OCI-LY7 (cell line): ENCODE measurements around the gene CDK12. TPM values are rescaled to one million over a fixed set of nuclear protein-coding genes. Genes with fewer than 3 reads are reported as not detected.
A peak's percentile ranks its signal among the peaks of the same experiment; 100 is the strongest.

ENCODE experiments used
- Bru-seq: library from RNA; stranded (reverse); fragments of 400-500 nt; gene quantifications from one replicate; lab custom pipeline; 2021; lab: Mats Ljungman, UMichigan
- BruChase-seq, 2 experiments: library from RNA; stranded (reverse); fragments of 400-500 nt; gene quantifications; one replicate each; lab custom pipeline; 2021; lab: Mats Ljungman, UMichigan
- BruUV-seq: library from RNA; stranded (reverse); fragments of 400-500 nt; replicated peaks from 2 replicates; lab custom pipeline; 2021; lab: Mats Ljungman, UMichigan
- CTCF ChIA-PET: fragments of 300-600 bp; sonication (Branson Sonifier 250); formaldehyde crosslinking; loops from one replicate; lab custom pipeline; 2022; ENCODE audit warnings: antibody characterized with exemption; ENCODE audit not compliant: unreplicated experiment; lab: Charles Lee
- POLR2A ChIA-PET: fragments of 300-600 bp; sonication (Branson Sonifier 250); formaldehyde crosslinking; loops from one replicate; lab custom pipeline; 2022; ENCODE audit warnings: antibody characterized with exemption; lab: Charles Lee
- DNase-seq: peaks from one replicate; pipeline ENCODE4 v3.0.0-alpha.2; 2015; ENCODE audit warnings: low spot score
- H2AFZ ChIP-seq: fragments of 200-600 bp; sonication (generic), shearing (Covaris generic); 2 replicates; pipeline ENCODE4 v1.6.1; 2014; ENCODE audit warnings: mild to moderate bottlenecking, antibody characterized with exemption, low read length, moderate library complexity
- H3K27ac ChIP-seq: fragments of 200-600 bp; sonication (generic); 2 replicates; pipeline ENCODE4 v1.5.1; 2014; ENCODE audit warnings: mixed run types, low read depth, mild to moderate bottlenecking, moderate library complexity, low read length, inconsistent platforms; ENCODE audit not compliant: poor library complexity, severe bottlenecking
- H3K36me3 ChIP-seq: fragments of 200-600 bp; sonication (generic); 2 replicates; pipeline ENCODE4 v1.6.1; 2014; ENCODE audit warnings: mild to moderate bottlenecking, antibody characterized with exemption, low read length, moderate library complexity, mixed read lengths; ENCODE audit not compliant: insufficient read depth
- H3K4me1 ChIP-seq: fragments of 200-600 bp; sonication (generic); 2 replicates; pipeline ENCODE4 v1.5.1; 2014; ENCODE audit warnings: mild to moderate bottlenecking, low read length; ENCODE audit not compliant: insufficient read depth, poor library complexity, severe bottlenecking
- H3K4me2 ChIP-seq: fragments of 200-600 bp; sonication (generic); 2 replicates; pipeline ENCODE4 v1.6.1; 2014; ENCODE audit warnings: mild to moderate bottlenecking, low read length
- H3K4me3 ChIP-seq: fragments of 200-600 bp; sonication (generic); 2 replicates; pipeline ENCODE4 v1.5.1; 2014; ENCODE audit warnings: mild to moderate bottlenecking, low read depth, low read length; ENCODE audit not compliant: poor library complexity, severe bottlenecking
- H3K79me2 ChIP-seq: fragments of 200-600 bp; sonication (generic); 2 replicates; pipeline ENCODE4 v1.6.1; 2016; ENCODE audit warnings: low read depth, mild to moderate bottlenecking, low read length, moderate library complexity, mixed read lengths; ENCODE audit not compliant: insufficient read depth
- H3K9me2 ChIP-seq: fragments of 200-600 bp; sonication (generic); 2 replicates; pipeline ENCODE4 v1.6.1; 2016; ENCODE audit warnings: mild to moderate bottlenecking, low read length, mixed read lengths; ENCODE audit not compliant: insufficient read depth
- H3K9me3 ChIP-seq: fragments of 200-600 bp; sonication (generic); 2 replicates; pipeline ENCODE4 v1.6.1; 2014; ENCODE audit warnings: mild to moderate bottlenecking, mixed run types, low read length, mixed read lengths
- H4K20me1 ChIP-seq: fragments of 200-600 bp; sonication (generic); 2 replicates; pipeline ENCODE4 v1.6.1; 2014; ENCODE audit warnings: mild to moderate bottlenecking, antibody characterized with exemption, low read length, moderate library complexity, mixed read lengths; ENCODE audit not compliant: insufficient read depth
- EZH2phosphoT487 ChIP-seq: fragments of 200-600 bp; sonication (generic); IDR thresholded peaks from 2 replicates; pipeline ENCODE4 v1.6.1; 2018; ENCODE audit warnings: low read depth, borderline replicate concordance, mild to moderate bottlenecking, mixed run types, antibody characterized with exemption, low read length, moderate library complexity, mixed read lengths
- intact Hi-C: fragments of 100-400 bp; cut with micrococcal nuclease; formaldehyde crosslinking; loops from one replicate; pipeline ENCODE4 v1.10.0; 2022; ENCODE audit not compliant: unreplicated experiment
- long read RNA-seq: library from polyadenylated mRNA; stranded (forward); transcript quantifications from one replicate; pipeline ENCODE4 v2.0.0, GENCODE V29; 2022
- total RNA-seq, 2 experiments: library from RNA; depleted of rRNA in 1 of 2; stranded (reverse); fragments of >200 nt in 1 of 2; shearing (Covaris generic) in 1 of 2; gene quantifications; 2 replicates each; pipeline ENCODE4 v1.2.3, GENCODE V29; 2014 to 2022
- TF ChIP-seq, protein P1 (sequence below): fragments of 200-600 bp; sonication (generic); conservative IDR thresholded peaks from 2 replicates; pipeline ENCODE4 v1.5.1; 2014; ENCODE audit warnings: mild to moderate bottlenecking, antibody characterized with exemption, low read length, moderate library complexity, mixed read lengths

Gene CDK12
- total RNA-seq (2014; rRNA removed; shearing (Covaris generic)): 55.9 and 72.0 TPM in 2 replicates
- total RNA-seq (2022): 89.5 and 100 TPM in 2 replicates
- Bru-seq, nascent RNA: percentile 86 among the genes with signal in this experiment
- BruChase-seq, experiment 1, labeled RNA remaining after a 6-hour chase: percentile 85 among the genes with signal in this experiment
- percentile 93 among the genes with signal in this experiment for BruChase-seq, experiment 2, labeled RNA remaining after a 2-hour chase
- long read RNA-seq, full-length matches to known transcripts: 9 of 29 reads
- long read RNA-seq, partial matches to known transcripts: 6 of 29 reads
- long read RNA-seq, other reads (novel, unspliced or antisense): 14 of 29 reads

DNA sequence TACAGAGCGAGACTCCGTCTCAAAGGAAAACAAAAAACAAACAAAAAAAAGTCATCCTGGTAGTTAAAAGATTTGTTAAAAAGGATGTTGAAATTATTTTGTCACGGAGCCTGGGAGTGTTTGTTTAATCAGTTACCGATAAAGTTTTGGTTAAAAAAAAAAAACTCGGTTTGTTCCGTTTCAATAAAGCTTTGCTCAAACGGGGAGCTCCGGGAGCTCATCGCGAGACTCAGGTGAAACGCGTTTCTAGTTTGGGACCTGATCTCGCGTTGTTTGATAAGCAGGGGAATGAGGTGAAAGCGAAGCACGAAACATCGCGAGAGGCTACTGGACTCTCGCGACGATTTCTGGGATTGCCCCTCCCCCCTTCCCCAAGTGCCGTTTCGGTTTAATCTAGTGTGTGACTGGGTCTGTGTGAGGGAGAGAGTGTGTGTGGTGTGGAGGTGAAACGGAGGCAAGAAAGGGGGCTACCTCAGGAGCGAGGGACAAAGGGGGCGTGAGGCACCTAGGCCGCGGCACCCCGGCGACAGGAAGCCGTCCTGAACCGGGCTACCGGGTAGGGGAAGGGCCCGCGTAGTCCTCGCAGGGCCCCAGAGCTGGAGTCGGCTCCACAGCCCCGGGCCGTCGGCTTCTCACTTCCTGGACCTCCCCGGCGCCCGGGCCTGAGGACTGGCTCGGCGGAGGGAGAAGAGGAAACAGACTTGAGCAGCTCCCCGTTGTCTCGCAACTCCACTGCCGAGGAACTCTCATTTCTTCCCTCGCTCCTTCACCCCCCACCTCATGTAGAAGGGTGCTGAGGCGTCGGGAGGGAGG, at the start of gene CDK12:
Gene CDK12, plus strand, starts transcription at position 374 of the 813 bp plus-strand sequence. CDS start 586 bp downstream, outside the sequence.
- H3K9me2 ChIP-seq: no peaks in the 10 kb centered on the region
- no peaks in the 10 kb centered on the region for H3K9me3 ChIP-seq
- intact Hi-C loops: loop anchor here (1.0 kb wide), 1 partner anchor 10 kb away; the partner anchor contains the start of gene MED1
- peak within 1 kb of the TSS; percentile 92 for H2AFZ ChIP-seq
- H3K79me2 ChIP-seq: peaks cover 48% of the 10 kb centered on the region
- peak within 1 kb of the TSS; percentile 84 for H3K27ac ChIP-seq
- POLR2A ChIA-PET: interaction anchor here (0.5 to 4.4 kb wide), 6 partner anchors 10 to 433 kb away, joined by 3 to 67 read pairs (median 4); partner anchors contain the start of gene MED1
- BruUV-seq: no TSS peak
- CTCF ChIA-PET: no interaction called here
- TF ChIP-seq, protein P1, sequence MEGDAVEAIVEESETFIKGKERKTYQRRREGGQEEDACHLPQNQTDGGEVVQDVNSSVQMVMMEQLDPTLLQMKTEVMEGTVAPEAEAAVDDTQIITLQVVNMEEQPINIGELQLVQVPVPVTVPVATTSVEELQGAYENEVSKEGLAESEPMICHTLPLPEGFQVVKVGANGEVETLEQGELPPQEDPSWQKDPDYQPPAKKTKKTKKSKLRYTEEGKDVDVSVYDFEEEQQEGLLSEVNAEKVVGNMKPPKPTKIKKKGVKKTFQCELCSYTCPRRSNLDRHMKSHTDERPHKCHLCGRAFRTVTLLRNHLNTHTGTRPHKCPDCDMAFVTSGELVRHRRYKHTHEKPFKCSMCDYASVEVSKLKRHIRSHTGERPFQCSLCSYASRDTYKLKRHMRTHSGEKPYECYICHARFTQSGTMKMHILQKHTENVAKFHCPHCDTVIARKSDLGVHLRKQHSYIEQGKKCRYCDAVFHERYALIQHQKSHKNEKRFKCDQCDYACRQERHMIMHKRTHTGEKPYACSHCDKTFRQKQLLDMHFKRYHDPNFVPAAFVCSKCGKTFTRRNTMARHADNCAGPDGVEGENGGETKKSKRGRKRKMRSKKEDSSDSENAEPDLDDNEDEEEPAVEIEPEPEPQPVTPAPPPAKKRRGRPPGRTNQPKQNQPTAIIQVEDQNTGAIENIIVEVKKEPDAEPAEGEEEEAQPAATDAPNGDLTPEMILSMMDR: no peak
- no peak for TF ChIP-seq EZH2phosphoT487
- H3K36me3 ChIP-seq: peaks cover 29% of the 10 kb centered on the region
- peaks cover 21% of the 10 kb centered on the region for H3K4me1 ChIP-seq
- peak within 1 kb of the TSS; percentile 94 for H3K4me3 ChIP-seq
- peaks cover 29% of the 10 kb centered on the region for H4K20me1 ChIP-seq
- peak; percentile 100 for DNase-seq
- peak within 1 kb of the TSS; percentile 80 for H3K4me2 ChIP-seq

DNA sequence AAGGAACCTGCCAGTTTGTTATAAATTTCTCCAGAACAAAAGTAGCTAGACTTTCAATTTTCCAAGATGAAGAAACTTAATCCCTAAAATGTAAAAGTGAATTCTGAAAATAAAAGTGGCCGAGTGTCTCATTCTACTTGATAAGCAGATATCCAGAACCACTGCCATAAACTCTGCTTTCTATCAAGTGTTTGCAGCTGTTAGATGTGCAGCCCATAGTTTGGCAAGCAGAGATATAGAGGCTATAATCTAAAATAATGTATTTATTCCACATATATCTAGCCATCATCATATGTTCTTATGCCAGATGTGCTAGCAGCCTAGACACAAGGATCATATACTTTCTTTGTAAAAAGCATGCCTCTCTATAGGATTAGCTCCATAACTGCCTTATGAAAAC, 45.1 kb upstream of the CDK12 start:
- Histone ChIP-seq H3K9me3 (no peaks in the 10 kb centered on the region), H3K4me1 (no peaks in the 10 kb centered on the region), H3K9me2 (no peaks in the 10 kb centered on the region), H3K79me2 (no peaks in the 10 kb centered on the region), H3K4me3 (no peak overlapping the region), H3K4me2 (no peak overlapping the region), H2AFZ (no peak overlapping the region), H3K27ac (no peak overlapping the region), H4K20me1 (no peaks in the 10 kb centered on the region), H3K36me3 (peaks cover 93% of the 10 kb centered on the region)
- DNase-seq: no peak
- intact Hi-C loops: no loop called here
- TF ChIP-seq EZH2phosphoT487: no peak
- TF ChIP-seq, protein P1: no peak
- ChIA-PET POLR2A (no interaction called here), CTCF (no interaction called here)
- TSS peak; percentile 42 for BruUV-seq
